Measurements from ENCODE around the gene FAM187B.
"Not testable (repeated sequence)": the region's sequence is repeated elsewhere in the genome, so short reads cannot be mapped to it uniquely, and the experiment has no call there.

The FAM187B gene

GRCh38 chr19:35223862-35224505 lies 4.6 kb downstream of the FAM187B start:
- TF ChIP-seq, protein P1, sequence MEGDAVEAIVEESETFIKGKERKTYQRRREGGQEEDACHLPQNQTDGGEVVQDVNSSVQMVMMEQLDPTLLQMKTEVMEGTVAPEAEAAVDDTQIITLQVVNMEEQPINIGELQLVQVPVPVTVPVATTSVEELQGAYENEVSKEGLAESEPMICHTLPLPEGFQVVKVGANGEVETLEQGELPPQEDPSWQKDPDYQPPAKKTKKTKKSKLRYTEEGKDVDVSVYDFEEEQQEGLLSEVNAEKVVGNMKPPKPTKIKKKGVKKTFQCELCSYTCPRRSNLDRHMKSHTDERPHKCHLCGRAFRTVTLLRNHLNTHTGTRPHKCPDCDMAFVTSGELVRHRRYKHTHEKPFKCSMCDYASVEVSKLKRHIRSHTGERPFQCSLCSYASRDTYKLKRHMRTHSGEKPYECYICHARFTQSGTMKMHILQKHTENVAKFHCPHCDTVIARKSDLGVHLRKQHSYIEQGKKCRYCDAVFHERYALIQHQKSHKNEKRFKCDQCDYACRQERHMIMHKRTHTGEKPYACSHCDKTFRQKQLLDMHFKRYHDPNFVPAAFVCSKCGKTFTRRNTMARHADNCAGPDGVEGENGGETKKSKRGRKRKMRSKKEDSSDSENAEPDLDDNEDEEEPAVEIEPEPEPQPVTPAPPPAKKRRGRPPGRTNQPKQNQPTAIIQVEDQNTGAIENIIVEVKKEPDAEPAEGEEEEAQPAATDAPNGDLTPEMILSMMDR (IDR thresholded peaks at IDR 0.05) = no peak
- Histone ChIP-seq H3K27me3 (no peaks in the 10 kb centered on the region), H3K9me3 (no peaks in the 10 kb centered on the region), H3K4me3 (ENCODE audit: low read depth in 1 of 2, low read length in 1 of 2) (no peak overlapping the region), H3K27ac (no peak overlapping the region), H3K36me3 (no peaks in the 10 kb centered on the region), H3K4me1 (ENCODE audit: control insufficient read depth in 1 of 2, insufficient read depth in 1 of 2, low read depth in 1 of 2, low read length in 1 of 2) (no peaks in the 10 kb centered on the region)

DNA sequence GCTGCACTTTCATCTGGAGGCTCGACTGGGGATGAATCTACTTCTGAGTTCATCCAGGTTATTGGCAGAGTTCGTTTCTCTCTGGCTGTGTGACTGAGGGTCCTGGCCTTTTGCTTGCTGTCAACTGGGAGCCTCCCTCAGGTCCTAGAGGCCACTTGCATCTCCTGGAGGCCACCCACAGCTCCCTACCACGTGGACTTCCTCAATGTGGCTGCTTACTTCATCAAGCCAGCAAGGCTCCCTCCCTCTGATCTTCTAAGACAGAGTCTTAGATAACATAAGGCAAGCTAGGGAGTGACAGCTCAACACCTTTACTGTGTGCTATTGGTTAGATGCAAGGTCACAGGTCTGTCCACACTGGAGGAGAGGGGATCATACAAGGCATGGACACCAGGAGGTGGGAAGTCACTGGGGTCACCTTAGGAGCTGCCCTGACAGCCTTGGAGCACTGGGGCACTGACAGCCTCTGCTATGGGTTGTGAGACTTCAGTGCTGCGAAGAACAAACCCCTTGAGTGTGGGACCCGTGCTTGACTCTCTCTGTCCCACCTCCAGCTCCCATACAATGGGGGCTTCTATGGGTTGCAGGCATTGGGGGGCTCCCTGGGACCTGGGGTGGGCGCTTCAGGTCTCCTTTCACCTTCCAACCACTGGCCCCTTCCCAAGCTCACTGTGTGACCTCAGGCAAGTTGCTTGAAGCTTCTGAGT lies 5.3 kb downstream of the FAM187B start:
- H3K36me3 ChIP-seq = no peaks in the 10 kb centered on the region
- TF ChIP-seq, protein P1 (IDR thresholded peaks at IDR 0.05) = no peak
- H3K4me1 ChIP-seq (ENCODE audit: control insufficient read depth in 1 of 2, insufficient read depth in 1 of 2, low read depth in 1 of 2, low read length in 1 of 2) = no peaks in the 10 kb centered on the region
- H3K27ac ChIP-seq = no peak overlapping the region
- H3K4me3 ChIP-seq (ENCODE audit: low read depth in 1 of 2, low read length in 1 of 2) = no peak overlapping the region
- H3K27me3 ChIP-seq = no peaks in the 10 kb centered on the region
- H3K9me3 ChIP-seq = no peaks in the 10 kb centered on the region

- TF ChIP-seq, protein P1 (IDR thresholded peaks at IDR 0.05) = no peak
- Histone ChIP-seq H3K4me3 (ENCODE audit: low read depth in 1 of 2, low read length in 1 of 2) (no peak overlapping the region), H3K36me3 (no peaks in the 10 kb centered on the region), H3K4me1 (ENCODE audit: control insufficient read depth in 1 of 2, insufficient read depth in 1 of 2, low read depth in 1 of 2, low read length in 1 of 2) (no peaks in the 10 kb centered on the region), H3K27me3 (no peaks in the 10 kb centered on the region), H3K9me3 (no peaks in the 10 kb centered on the region), H3K27ac (no peak overlapping the region)
Measured at GRCh38 chr19:35222373-35223015, 6.0 kb downstream of the FAM187B start.

- H3K4me3 ChIP-seq (ENCODE audit: low read depth in 1 of 2, low read length in 1 of 2); H3K9me3 ChIP-seq; H3K36me3 ChIP-seq; H3K27me3 ChIP-seq; H3K4me1 ChIP-seq (ENCODE audit: control insufficient read depth in 1 of 2, insufficient read depth in 1 of 2, low read depth in 1 of 2, low read length in 1 of 2); H3K27ac ChIP-seq: not testable (repeated sequence)
Measured at GRCh38 chr19:35220973-35221590, 7.5 kb downstream of the FAM187B start.

DNA sequence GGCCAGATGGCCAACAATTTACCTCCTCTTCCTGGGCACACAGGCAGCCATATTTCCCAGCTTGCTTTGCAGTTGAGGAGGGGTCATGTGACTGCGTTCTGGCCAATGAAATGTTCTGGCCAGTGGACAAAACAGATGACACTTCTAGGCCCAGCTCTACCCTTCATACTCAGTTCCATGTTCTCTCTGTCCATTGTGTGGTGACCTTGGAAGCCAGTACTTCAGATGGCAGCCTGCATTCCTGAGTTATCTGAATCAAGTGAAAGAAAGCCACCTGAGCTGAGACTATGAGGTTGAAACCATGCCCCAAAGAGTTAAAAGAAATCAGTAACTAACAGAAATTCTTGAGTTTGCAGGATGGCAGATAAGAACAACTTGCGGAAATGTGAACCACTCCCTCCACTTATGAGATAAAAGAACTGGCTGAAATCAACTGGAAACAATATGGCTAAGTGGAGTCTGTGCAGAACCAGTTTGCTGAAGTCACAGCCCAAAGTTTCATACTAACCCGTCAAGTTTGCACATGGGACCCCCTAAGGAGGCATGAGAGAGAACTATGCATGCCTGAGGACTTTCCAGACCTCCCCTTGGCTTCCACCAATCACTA lies 8.1 kb downstream of the FAM187B start:
- Histone ChIP-seq H3K9me3 (no peaks in the 10 kb centered on the region), H3K27me3 (peaks cover 5% of the 10 kb centered on the region), H3K4me3 (ENCODE audit: low read depth in 1 of 2, low read length in 1 of 2) (no peak overlapping the region), H3K27ac (no peak overlapping the region), H3K36me3 (no peaks in the 10 kb centered on the region), H3K4me1 (ENCODE audit: control insufficient read depth in 1 of 2, insufficient read depth in 1 of 2, low read depth in 1 of 2, low read length in 1 of 2) (no peaks in the 10 kb centered on the region)
- TF ChIP-seq, protein P1 (IDR thresholded peaks at IDR 0.05) = no peak

Measured in neutrophil (primary cell).